HepG2 (cell line): ENCODE results near the gene USP10. TPM values are rescaled to one million over a fixed set of nuclear protein-coding genes. Genes with fewer than 3 reads are reported as not detected.

Experiments
- ATAC-seq: fragments of 200-7000 bp; cut with Tn5 transposase; 3 replicates; pipeline ENCODE4 v1.9.1; 2020; ENCODE audit warnings: mild to moderate bottlenecking, moderate library complexity
- BruUV-seq: library from RNA; stranded (reverse); fragments of 400-500 nt; replicated peaks from 2 replicates; lab custom pipeline; 2021; lab: Mats Ljungman, UMichigan
- CTCF ChIA-PET: fragments of 300-600 bp; formaldehyde crosslinking; extraction: SDS; loops from one replicate; lab custom pipeline; 2021; ENCODE audit warnings: low total read pairs, inconsistent platforms, low intra/inter-chr PET ratio; lab: Yijun Ruan, JAX
- POLR2A ChIA-PET: fragments of 350-600 bp; sonication (Branson Sonifier 250); formaldehyde crosslinking; loops from one replicate; lab custom pipeline; 2020; ENCODE audit warnings: antibody characterized with exemption, inconsistent platforms; lab: Yijun Ruan, JAX
- DNase-seq: peaks from one replicate; pipeline ENCODE4 v3.0.0-alpha.2; 2015; ENCODE audit warnings: low spot score
- FAIRE-seq: peaks from 3 replicates; lab custom pipeline; 2011; peaks lifted over from hg19 to GRCh38; lab: Jason Lieb, UNC
- H2AFZ ChIP-seq: one replicate; pipeline ENCODE4 v1.6.1; 2011; ENCODE audit warnings: low read length, inconsistent platforms
- H3K27ac ChIP-seq: fragments of 300-600 bp; 3 replicates; pipeline ENCODE4 v1.8.0; 2011; ENCODE audit warnings: mixed run types, mild to moderate bottlenecking, mixed read lengths, low read length, inconsistent platforms; ENCODE audit not compliant: insufficient read depth; ENCODE audit errors: extremely low read length
- H3K27me3 ChIP-seq, 2 experiments: fragments of 200-600 bp in 1 of 2; 2 replicates in 1 of 2; 3 replicates in 1 of 2; pipeline versions ENCODE4 v1.6.0 to v1.8.0; 2011; ENCODE audit warnings: low read length in 2 of 2, mild to moderate bottlenecking in 2 of 2, moderate library complexity in 2 of 2, inconsistent platforms in 1 of 2; ENCODE audit not compliant: insufficient read depth in 2 of 2, control insufficient read depth in 1 of 2
- H3K36me3 ChIP-seq, 2 experiments: fragments of 200-600 bp in 1 of 2; replicated peaks in 1 of 2; 2 replicates in 1 of 2; 3 replicates in 1 of 2; pipeline versions ENCODE4 v1.5.1 to v1.8.0; 2011; ENCODE audit warnings: low read length in 2 of 2, inconsistent platforms in 1 of 2; ENCODE audit not compliant: insufficient read depth in 2 of 2, control insufficient read depth in 1 of 2
- H3K4me1 ChIP-seq: 2 replicates; pipeline ENCODE4 v1.5.1; 2012; ENCODE audit warnings: low read length, inconsistent platforms; ENCODE audit not compliant: insufficient read depth
- H3K4me2 ChIP-seq: 2 replicates; pipeline ENCODE4 v1.6.0; 2011; ENCODE audit warnings: low read depth, low read length, inconsistent platforms
- H3K4me3 ChIP-seq, 3 experiments: fragments of 200-600 bp in 1 of 3; sonication (generic), shearing (Covaris generic) in 1 of 3; replicated peaks in 1 of 3; 2 replicates each; pipeline ENCODE4 v1.5.1; 2011 to 2016; ENCODE audit warnings: low read length in 3 of 3, inconsistent platforms in 2 of 3, low read depth in 2 of 3, mild to moderate bottlenecking in 2 of 3, control low read depth in 1 of 3, mixed read lengths in 1 of 3; ENCODE audit not compliant: insufficient read depth in 1 of 3
- H3K79me2 ChIP-seq: one replicate; pipeline ENCODE4 v1.6.1; 2011; ENCODE audit warnings: low read length, inconsistent platforms; ENCODE audit not compliant: insufficient read depth
- H3K9ac ChIP-seq: 2 replicates; pipeline ENCODE4 v1.6.0; 2011; ENCODE audit warnings: mild to moderate bottlenecking, low read depth, low read length, inconsistent platforms; ENCODE audit not compliant: insufficient read depth
- H3K9me3 ChIP-seq: 2 replicates; pipeline ENCODE4 v1.5.1; 2012; ENCODE audit warnings: mild to moderate bottlenecking, low read length
- H4K20me1 ChIP-seq: 2 replicates; pipeline ENCODE4 v1.6.0; 2011; ENCODE audit warnings: inconsistent platforms, mild to moderate bottlenecking, low read length, moderate library complexity; ENCODE audit not compliant: insufficient read depth
- EP300 ChIP-seq, 3 experiments: sonication (generic) in 1 of 3; formaldehyde crosslinking in 1 of 3; IDR thresholded peaks; 2 replicates each; pipeline versions ENCODE4 v1.5.1 to v1.6.1; 2011 to 2020; ENCODE audit warnings: low read depth in 2 of 3, low read length in 2 of 3, borderline replicate concordance in 1 of 3, improper control_type of control experiment in 1 of 3, mild to moderate bottlenecking in 1 of 3, missing genetic modification reagents in 1 of 3, moderate library complexity in 1 of 3
- ETV6 ChIP-seq: sonication (generic); formaldehyde crosslinking; conservative IDR thresholded peaks from 2 replicates; pipeline ENCODE4 v1.4.0; 2020; ENCODE audit warnings: missing genetic modification reagents
- HOXA7 ChIP-seq: sonication (generic); formaldehyde crosslinking; IDR thresholded peaks from 2 replicates; pipeline ENCODE4 v1.8.1; 2022; ENCODE audit warnings: mild to moderate bottlenecking, missing genetic modification reagents, moderate library complexity
- IKZF4 ChIP-seq: sonication (generic); formaldehyde crosslinking; IDR thresholded peaks from 2 replicates; pipeline ENCODE4 v1.5.1; 2020; ENCODE audit warnings: borderline replicate concordance, mild to moderate bottlenecking, low read depth, missing genetic modification reagents; ENCODE audit errors: not compliant biosample characterization
- TEAD3 ChIP-seq: optimal IDR thresholded peaks from 2 replicates; pipeline ENCODE3; 2016; ENCODE audit warnings: borderline replicate concordance
- ZNF790 ChIP-seq: sonication (generic); formaldehyde crosslinking; IDR thresholded peaks from 2 replicates; pipeline ENCODE4 v1.8.0; 2022; ENCODE audit warnings: missing genetic modification reagents, mild to moderate bottlenecking, borderline replicate concordance
- WGBS: methylation state at CpG from one replicate; pipeline ENCODE4 v1.1.6; 2017; ENCODE audit warnings: low lambda C conversion rate; 5-methylcytosine and 5-hydroxymethylcytosine counted together
- in situ Hi-C: cut with HindIII; loops from 2 replicates; pipeline ENCODE4 v1.10.0; 2017; ENCODE audit warnings: low pct_unique_long_range_greater_than_20kb; ENCODE audit not compliant: extremely low pct_ligation_motif_present
- intact Hi-C: fragments of 100-400 bp; cut with micrococcal nuclease; formaldehyde crosslinking; loops from one replicate; pipeline ENCODE4 v1.10.0; 2022; ENCODE audit not compliant: unreplicated experiment
- polyA plus RNA-seq, 8 experiments: library from polyadenylated mRNA; depleted of rRNA in 3 of 8; stranded (reverse) in 7 of 8; unstranded in 1 of 8; fragments of >200 nt; fragmentation: Illumina TruSeq in 4 of 8; extraction: Trizol in 4 of 8; gene quantifications; 2 replicates each; pipeline versions ENCODE4 v1.2.1 to v1.2.3, GENCODE V29; 2011 to 2016; ENCODE audit warnings: low read depth in 4 of 8, missing spikeins in 1 of 8, mixed read lengths in 1 of 8; ENCODE audit not compliant: insufficient read depth in 1 of 8
- total RNA-seq, 5 experiments: library from RNA; depleted of rRNA; stranded (reverse); fragments of >200 nt; fragmentation: Illumina TruSeq; extraction: Trizol; gene quantifications; 2 replicates each; pipeline ENCODE4 v1.2.3, GENCODE V29; 2016; ENCODE audit warnings: low read depth in 1 of 5
- TF ChIP-seq, protein P1 (sequence below): sonication (generic); formaldehyde crosslinking; IDR thresholded peaks from 2 replicates; pipeline ENCODE4 v1.4.0; 2020; ENCODE audit warnings: missing genetic modification reagents
- TF ChIP-seq, protein P2 (sequence below): sonication (generic); formaldehyde crosslinking; IDR thresholded peaks from 2 replicates; pipeline ENCODE4 v1.5.1; 2020; ENCODE audit warnings: mild to moderate bottlenecking, moderate library complexity, missing genetic modification reagents
- TF ChIP-seq, protein P3 (sequence below): sonication (generic); formaldehyde crosslinking; IDR thresholded peaks from 2 replicates; pipeline ENCODE4 v1.8.1; 2023; ENCODE audit warnings: mild to moderate bottlenecking, inconsistent platforms, moderate library complexity, missing genetic modification reagents, borderline replicate concordance
- TF ChIP-seq, protein P4 (sequence below): sonication (generic); formaldehyde crosslinking; IDR thresholded peaks from 2 replicates; pipeline ENCODE4 v1.4.0; 2020; ENCODE audit warnings: low read depth, mild to moderate bottlenecking, missing genetic modification reagents

USP10 gene
- total and polyA plus RNA-seq, 2 of the 13 experiments (the other 11 are each of a cell fraction or from before 2014, with no cell fraction given) = 79.1 to 122 TPM

DNA sequence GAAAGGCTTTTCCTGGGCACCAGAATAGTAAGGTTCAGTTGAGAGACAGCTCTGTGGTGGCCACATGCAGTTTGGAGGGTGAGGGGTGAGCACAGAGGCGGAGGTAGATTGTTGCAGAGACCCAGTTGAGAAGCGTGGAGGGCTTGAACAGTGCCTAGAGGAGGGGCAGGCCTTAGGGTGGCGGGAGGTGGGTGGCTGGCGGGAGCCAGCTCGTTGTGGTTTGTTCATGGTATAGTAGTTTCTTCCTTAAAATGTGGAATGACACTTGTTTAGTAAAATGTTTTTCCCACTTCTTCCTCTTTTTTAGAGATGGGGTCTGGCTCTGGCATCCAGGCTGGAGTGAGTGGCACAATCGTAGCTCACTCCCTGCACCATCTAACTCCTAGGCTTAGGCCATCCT lies 14.2 kb downstream of the USP10 start:
- 99% methylated on average over 6 of the region's 6 CpGs for WGBS
- ATAC-seq (peak; percentile 22), FAIRE-seq (no peak), DNase-seq (no peak)
- in situ Hi-C loops = no loop called here
- Histone ChIP-seq H3K4me3 (no peak overlapping the region), H4K20me1 (peaks cover 95% of the 10 kb centered on the region), H3K4me1 (peaks cover 55% of the 10 kb centered on the region), H3K27ac (peak overlapping the region; percentile 25), H3K4me2 (peak overlapping the region; percentile 19), H2AFZ (no peak overlapping the region), H3K79me2 (peaks cover 99% of the 10 kb centered on the region), H3K9ac (no peak overlapping the region), H3K27me3 (no peaks in the 10 kb centered on the region), H3K9me3 (no peaks in the 10 kb centered on the region), H3K36me3 (peaks cover 4 to 46% of the 10 kb centered on the region in 2 experiments)
- intact Hi-C loops = no loop called here
- POLR2A ChIA-PET = interaction anchor here (0.9 to 2.0 kb wide), 3 partner anchors 13 to 42 kb away, joined by 3 to 10 read pairs (median 10); no protein-coding TSS in a partner anchor
- CTCF ChIA-PET = no interaction called here
- BruUV-seq = no TSS peak
- TF ChIP-seq, protein P1, sequence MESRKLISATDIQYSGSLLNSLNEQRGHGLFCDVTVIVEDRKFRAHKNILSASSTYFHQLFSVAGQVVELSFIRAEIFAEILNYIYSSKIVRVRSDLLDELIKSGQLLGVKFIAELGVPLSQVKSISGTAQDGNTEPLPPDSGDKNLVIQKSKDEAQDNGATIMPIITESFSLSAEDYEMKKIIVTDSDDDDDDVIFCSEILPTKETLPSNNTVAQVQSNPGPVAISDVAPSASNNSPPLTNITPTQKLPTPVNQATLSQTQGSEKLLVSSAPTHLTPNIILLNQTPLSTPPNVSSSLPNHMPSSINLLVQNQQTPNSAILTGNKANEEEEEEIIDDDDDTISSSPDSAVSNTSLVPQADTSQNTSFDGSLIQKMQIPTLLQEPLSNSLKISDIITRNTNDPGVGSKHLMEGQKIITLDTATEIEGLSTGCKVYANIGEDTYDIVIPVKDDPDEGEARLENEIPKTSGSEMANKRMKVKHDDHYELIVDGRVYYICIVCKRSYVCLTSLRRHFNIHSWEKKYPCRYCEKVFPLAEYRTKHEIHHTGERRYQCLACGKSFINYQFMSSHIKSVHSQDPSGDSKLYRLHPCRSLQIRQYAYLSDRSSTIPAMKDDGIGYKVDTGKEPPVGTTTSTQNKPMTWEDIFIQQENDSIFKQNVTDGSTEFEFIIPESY (CRISPR knock-in tag) = peak; percentile 44; the same call in 1 of the 2 replicates
- TF ChIP-seq, protein P2, sequence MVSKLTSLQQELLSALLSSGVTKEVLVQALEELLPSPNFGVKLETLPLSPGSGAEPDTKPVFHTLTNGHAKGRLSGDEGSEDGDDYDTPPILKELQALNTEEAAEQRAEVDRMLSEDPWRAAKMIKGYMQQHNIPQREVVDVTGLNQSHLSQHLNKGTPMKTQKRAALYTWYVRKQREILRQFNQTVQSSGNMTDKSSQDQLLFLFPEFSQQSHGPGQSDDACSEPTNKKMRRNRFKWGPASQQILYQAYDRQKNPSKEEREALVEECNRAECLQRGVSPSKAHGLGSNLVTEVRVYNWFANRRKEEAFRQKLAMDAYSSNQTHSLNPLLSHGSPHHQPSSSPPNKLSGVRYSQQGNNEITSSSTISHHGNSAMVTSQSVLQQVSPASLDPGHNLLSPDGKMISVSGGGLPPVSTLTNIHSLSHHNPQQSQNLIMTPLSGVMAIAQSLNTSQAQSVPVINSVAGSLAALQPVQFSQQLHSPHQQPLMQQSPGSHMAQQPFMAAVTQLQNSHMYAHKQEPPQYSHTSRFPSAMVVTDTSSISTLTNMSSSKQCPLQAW = no peak

DNA sequence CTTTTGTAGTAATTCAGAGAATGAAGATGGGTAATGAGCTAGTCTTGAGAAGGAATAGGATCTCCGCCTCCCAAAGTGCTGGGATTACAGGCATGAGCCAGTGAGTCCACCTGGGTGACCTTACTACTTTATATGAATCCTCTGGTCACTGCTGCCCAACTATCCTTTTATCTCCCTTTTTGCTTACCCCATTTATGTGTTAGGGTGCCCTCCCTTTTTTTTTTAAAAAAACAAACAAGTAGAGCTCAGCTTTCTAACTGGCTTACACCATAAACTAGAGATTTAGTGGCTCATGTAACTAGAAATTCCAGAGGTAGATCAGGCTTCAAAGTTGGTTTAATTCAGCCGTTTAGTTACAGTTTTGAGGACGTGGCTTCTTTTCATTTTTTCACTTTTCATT lies 15.6 kb downstream of the USP10 start:
- Histone ChIP-seq H3K27me3 (no peaks in the 10 kb centered on the region), H4K20me1 (peaks cover 96% of the 10 kb centered on the region), H3K4me3 (no peak overlapping the region), H2AFZ (no peak overlapping the region), H3K79me2 (peaks cover 99% of the 10 kb centered on the region), H3K36me3 (peaks cover 6 to 51% of the 10 kb centered on the region in 2 experiments), H3K4me1 (peaks cover 48% of the 10 kb centered on the region), H3K9me3 (no peaks in the 10 kb centered on the region), H3K9ac (no peak overlapping the region), H3K4me2 (no peak overlapping the region), H3K27ac (no peak overlapping the region)
- WGBS = 91% methylated on average over 3 of the region's 3 CpGs
- intact Hi-C loops = no loop called here
- ATAC-seq = no peak
- POLR2A ChIA-PET = interaction anchor here (1.2 kb wide), 1 partner anchor 14 kb away, joined by 3 read pairs; no protein-coding TSS in a partner anchor
- CTCF ChIA-PET = no interaction called here
- DNase-seq = no peak
- in situ Hi-C loops = no loop called here
- BruUV-seq = no TSS peak
- FAIRE-seq = no peak
- TF ChIP-seq IKZF4 (CRISPR knock-in tag) = no peak
- TF ChIP-seq TEAD3 (CRISPR knock-in tag) = no peak
- no peak for TF ChIP-seq ZNF790 (CRISPR knock-in tag)
- TF ChIP-seq EP300 (IDR thresholded peaks at IDR 0.05; ENCODE audit: low read depth in 2 of 2, low read length in 2 of 2) = no peak
- TF ChIP-seq EP300 (CRISPR knock-in tag; IDR thresholded peaks at IDR 0.05; ENCODE audit: borderline replicate concordance) = no peak
- TF ChIP-seq, protein P3, sequence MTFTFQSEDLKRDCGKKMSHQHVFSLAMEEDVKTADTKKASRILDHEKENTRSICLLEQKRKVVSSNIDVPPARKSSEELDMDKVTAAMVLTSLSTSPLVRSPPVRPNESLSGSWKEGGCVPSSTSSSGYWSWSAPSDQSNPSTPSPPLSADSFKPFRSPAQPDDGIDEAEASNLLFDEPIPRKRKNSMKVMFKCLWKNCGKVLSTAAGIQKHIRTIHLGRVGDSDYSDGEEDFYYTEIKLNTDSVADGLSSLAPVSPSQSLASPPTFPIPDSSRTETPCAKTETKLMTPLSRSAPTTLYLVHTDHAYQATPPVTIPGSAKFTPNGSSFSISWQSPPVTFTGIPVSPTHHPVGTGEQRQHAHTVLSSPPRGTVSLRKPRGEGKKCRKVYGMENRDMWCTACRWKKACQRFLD (CRISPR knock-in tag) = no peak
- TF ChIP-seq, protein P4, sequence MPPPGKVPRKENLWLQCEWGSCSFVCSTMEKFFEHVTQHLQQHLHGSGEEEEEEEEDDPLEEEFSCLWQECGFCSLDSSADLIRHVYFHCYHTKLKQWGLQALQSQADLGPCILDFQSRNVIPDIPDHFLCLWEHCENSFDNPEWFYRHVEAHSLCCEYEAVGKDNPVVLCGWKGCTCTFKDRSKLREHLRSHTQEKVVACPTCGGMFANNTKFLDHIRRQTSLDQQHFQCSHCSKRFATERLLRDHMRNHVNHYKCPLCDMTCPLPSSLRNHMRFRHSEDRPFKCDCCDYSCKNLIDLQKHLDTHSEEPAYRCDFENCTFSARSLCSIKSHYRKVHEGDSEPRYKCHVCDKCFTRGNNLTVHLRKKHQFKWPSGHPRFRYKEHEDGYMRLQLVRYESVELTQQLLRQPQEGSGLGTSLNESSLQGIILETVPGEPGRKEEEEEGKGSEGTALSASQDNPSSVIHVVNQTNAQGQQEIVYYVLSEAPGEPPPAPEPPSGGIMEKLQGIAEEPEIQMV (CRISPR knock-in tag) = no peak
- no peak for TF ChIP-seq ETV6 (CRISPR knock-in tag)
- TF ChIP-seq HOXA7 (CRISPR knock-in tag) = no peak
